Thyroid gland (tissue), 4 donors: ENCODE results near the gene ACADL. TPM values are rescaled to one million over a fixed set of nuclear protein-coding genes. Genes with fewer than 3 reads are reported as not detected.

Experiments
- DNase-seq, 2 donors: peaks; one replicate each; pipeline ENCODE4 v3.0.0-alpha.2; 2019
- H3K27ac ChIP-seq, 3 donors: fragments of 200-600 bp; sonication (generic); 1 replicate in 2 of 3; 2 replicates in 1 of 3; pipeline ENCODE4 v1.5.1; 2016 to 2019; ENCODE audit warnings: mild to moderate bottlenecking in 1 of 3, moderate library complexity in 1 of 3
- H3K27me3 ChIP-seq: fragments of 200-600 bp; sonication (generic); one replicate; pipeline ENCODE4 v1.5.1; 2019
- H3K36me3 ChIP-seq, 2 donors: fragments of 200-600 bp; sonication (generic); one replicate each; pipeline ENCODE4 v1.5.1; 2016 to 2019
- H3K4me1 ChIP-seq, 2 donors: fragments of 200-600 bp; sonication (generic); one replicate each; pipeline ENCODE4 v1.5.1; 2017 to 2019
- H3K4me3 ChIP-seq, 3 donors: fragments of 200-600 bp; sonication (generic); replicated peaks in 1 of 3; 1 replicate in 2 of 3; 2 replicates in 1 of 3; pipeline ENCODE4 v1.5.1; 2016; ENCODE audit warnings: mild to moderate bottlenecking in 1 of 3
- H3K9me3 ChIP-seq: fragments of 200-600 bp; sonication (generic); one replicate; pipeline ENCODE4 v1.5.1; 2017
- POLR2A ChIP-seq, 2 donors: fragments of 450-650 bp; IDR thresholded peaks; one replicate each; pipeline ENCODE4 v1.6.1; 2017; ENCODE audit warnings: antibody characterized with exemption in 2 of 2, mild to moderate bottlenecking in 2 of 2, moderate library complexity in 1 of 2
- intact Hi-C: fragments of 100-400 bp; cut with DNase I; formaldehyde crosslinking; loops from one replicate; pipeline ENCODE4 v1.15.1; 2023
- small RNA-seq: library from RNA; depleted of rRNA; stranded (forward); fragments of <200 nt; gene quantifications from one replicate; pipeline ENCODE3, GENCODE V24; 2016
- total RNA-seq, 4 donors: library from RNA; depleted of rRNA; stranded (reverse); fragments of >200 nt; gene quantifications; one replicate each; pipeline ENCODE4 v1.2.3, GENCODE V29; 2016
- TF ChIP-seq, protein P1 (sequence below), 6 experiments: fragments of 200-600 bp in 3 of 6; fragments of 450-650 bp in 3 of 6; sonication (generic) in 3 of 6; IDR thresholded peaks; one replicate each; pipeline ENCODE4 v1.5.1; 2016 to 2019; ENCODE audit warnings: antibody characterized with exemption in 6 of 6, mild to moderate bottlenecking in 2 of 6, inconsistent platforms in 1 of 6, moderate library complexity in 1 of 6

The ACADL gene
- total RNA-seq, 4 donors from 2014 or later, result 72.7 to 133 (median 111) TPM

GRCh38 chr2:210147614-210148013 is 77.6 kb downstream of the ACADL start:
- Histone ChIP-seq H3K4me1 (no peaks in the 10 kb centered on the region), H3K27ac (no peak overlapping the region), H3K36me3 (peaks cover 7 to 16% of the 10 kb centered on the region in 2 donors), H3K27me3 (no peaks in the 10 kb centered on the region), H3K9me3 (no peaks in the 10 kb centered on the region), H3K4me3 (no peak overlapping the region)
- intact Hi-C loops, result no loop called here
- DNase-seq, result no peak
- TF ChIP-seq, protein P1, sequence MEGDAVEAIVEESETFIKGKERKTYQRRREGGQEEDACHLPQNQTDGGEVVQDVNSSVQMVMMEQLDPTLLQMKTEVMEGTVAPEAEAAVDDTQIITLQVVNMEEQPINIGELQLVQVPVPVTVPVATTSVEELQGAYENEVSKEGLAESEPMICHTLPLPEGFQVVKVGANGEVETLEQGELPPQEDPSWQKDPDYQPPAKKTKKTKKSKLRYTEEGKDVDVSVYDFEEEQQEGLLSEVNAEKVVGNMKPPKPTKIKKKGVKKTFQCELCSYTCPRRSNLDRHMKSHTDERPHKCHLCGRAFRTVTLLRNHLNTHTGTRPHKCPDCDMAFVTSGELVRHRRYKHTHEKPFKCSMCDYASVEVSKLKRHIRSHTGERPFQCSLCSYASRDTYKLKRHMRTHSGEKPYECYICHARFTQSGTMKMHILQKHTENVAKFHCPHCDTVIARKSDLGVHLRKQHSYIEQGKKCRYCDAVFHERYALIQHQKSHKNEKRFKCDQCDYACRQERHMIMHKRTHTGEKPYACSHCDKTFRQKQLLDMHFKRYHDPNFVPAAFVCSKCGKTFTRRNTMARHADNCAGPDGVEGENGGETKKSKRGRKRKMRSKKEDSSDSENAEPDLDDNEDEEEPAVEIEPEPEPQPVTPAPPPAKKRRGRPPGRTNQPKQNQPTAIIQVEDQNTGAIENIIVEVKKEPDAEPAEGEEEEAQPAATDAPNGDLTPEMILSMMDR (IDR thresholded peaks at IDR 0.05), result no peak
- no peak for TF ChIP-seq POLR2A (IDR thresholded peaks at IDR 0.05)

Small RNAs within 50 kb of the gene (small RNA-seq; reads per million reads assigned to genes)
- not detected for gene RF00019

Other genes starting within 250 kb of the ACADL start
- gene RPE, start 222.8 kb downstream of the ACADL start, total RNA-seq, result 100 to 1,000 TPM in 2 of 4 donors, 10 to 100 TPM in 2; 67.3 to 190 (median 87.2) TPM
- 100 to 1,000 TPM in 2 of 4 donors, 10 to 100 TPM in 2; 75.8 to 154 (median 96.9) TPM for gene KANSL1L, start 54.0 kb downstream of the ACADL start, total RNA-seq
- not detected for gene MYL1, start 89.7 kb upstream of the ACADL start, total RNA-seq